Trophoblast cell (in vitro differentiated cells and primary cell): Measurements from ENCODE around the gene PTGIS.

ENCODE experiments used
- DNase-seq, 2 donors: peaks; one replicate each; pipeline ENCODE4 v3.0.0-alpha.2; 2016
- H2AFZ ChIP-seq: 2 replicates; pipeline ENCODE4 v1.6.1; 2013; ENCODE audit warnings: low read length, moderate library complexity, mild to moderate bottlenecking; ENCODE audit not compliant: insufficient read depth, poor library complexity
- H2AK5ac ChIP-seq: 2 replicates; pipeline ENCODE4 v1.6.1; 2013; ENCODE audit warnings: mild to moderate bottlenecking, low read length
- H2BK120ac ChIP-seq: 2 replicates; pipeline ENCODE4 v1.6.1; 2013; ENCODE audit warnings: low read length, mild to moderate bottlenecking, moderate library complexity; ENCODE audit not compliant: insufficient read depth, poor library complexity
- H2BK12ac ChIP-seq: 2 replicates; pipeline ENCODE4 v1.6.1; 2013; ENCODE audit warnings: mild to moderate bottlenecking, low read length, moderate library complexity
- H2BK5ac ChIP-seq: 2 replicates; pipeline ENCODE4 v1.6.1; 2013; ENCODE audit warnings: low read length, low read depth, moderate library complexity, mild to moderate bottlenecking; ENCODE audit not compliant: poor library complexity
- H3K14ac ChIP-seq: 2 replicates; pipeline ENCODE4 v1.6.1; 2013; ENCODE audit warnings: mild to moderate bottlenecking, low read length
- H3K18ac ChIP-seq: 2 replicates; pipeline ENCODE4 v1.6.1; 2013; ENCODE audit warnings: mild to moderate bottlenecking, low read length
- H3K23ac ChIP-seq: 2 replicates; pipeline ENCODE4 v1.6.1; 2013; ENCODE audit warnings: low read length
- H3K27ac ChIP-seq: 2 replicates; pipeline ENCODE4 v1.5.1; 2013; ENCODE audit warnings: low read depth, mild to moderate bottlenecking, inconsistent platforms, low read length, moderate library complexity
- H3K27me3 ChIP-seq: 2 replicates; pipeline ENCODE4 v1.6.1; 2013; ENCODE audit warnings: inconsistent platforms, mild to moderate bottlenecking, low read length, moderate library complexity; ENCODE audit not compliant: insufficient read depth
- H3K36me3 ChIP-seq, 2 experiments: 1 replicate in 1 of 2; 2 replicates in 1 of 2; pipeline ENCODE4 v1.6.1; 2013; ENCODE audit warnings: low read length in 2 of 2, mild to moderate bottlenecking in 2 of 2, moderate library complexity in 1 of 2; ENCODE audit not compliant: insufficient read depth in 2 of 2, control insufficient read depth in 1 of 2
- H3K4ac ChIP-seq: 2 replicates; pipeline ENCODE4 v1.6.1; 2013; ENCODE audit warnings: low read depth, mild to moderate bottlenecking, low read length, moderate library complexity
- H3K4me1 ChIP-seq, 2 experiments: 1 replicate in 1 of 2; 2 replicates in 1 of 2; pipeline ENCODE4 v1.6.1; 2013; ENCODE audit warnings: low read length in 2 of 2, mild to moderate bottlenecking in 2 of 2, moderate library complexity in 1 of 2; ENCODE audit not compliant: insufficient read depth in 2 of 2, control insufficient read depth in 1 of 2
- H3K4me2 ChIP-seq: 2 replicates; pipeline ENCODE4 v1.6.1; 2013; ENCODE audit warnings: inconsistent platforms, mild to moderate bottlenecking, low read length, moderate library complexity
- H3K4me3 ChIP-seq: 2 replicates; pipeline ENCODE4 v1.5.1; 2013; ENCODE audit warnings: mild to moderate bottlenecking, low read depth, low read length, inconsistent platforms
- H3K79me1 ChIP-seq: one replicate; pipeline ENCODE4 v1.6.1; 2013; ENCODE audit warnings: low read length
- H3K79me2 ChIP-seq: 2 replicates; pipeline ENCODE4 v1.6.1; 2013; ENCODE audit warnings: low read length, mild to moderate bottlenecking; ENCODE audit not compliant: control insufficient read depth, insufficient read depth, poor library complexity
- H3K9ac ChIP-seq: 2 replicates; pipeline ENCODE4 v1.6.1; 2013; ENCODE audit warnings: mild to moderate bottlenecking, low read length
- H3K9me3 ChIP-seq: 2 replicates; pipeline ENCODE4 v1.6.1; 2013; ENCODE audit warnings: low read depth, mild to moderate bottlenecking, control low read depth, inconsistent platforms, low read length; ENCODE audit not compliant: insufficient read depth
- H4K12ac ChIP-seq: 2 replicates; pipeline ENCODE4 v1.6.1; 2013; ENCODE audit warnings: low read depth, mild to moderate bottlenecking, low read length, moderate library complexity
- H4K8ac ChIP-seq: 2 replicates; pipeline ENCODE4 v1.6.1; 2013; ENCODE audit warnings: low read depth, mild to moderate bottlenecking, low read length, moderate library complexity
- H4K91ac ChIP-seq: one replicate; pipeline ENCODE4 v1.6.1; 2013; ENCODE audit warnings: low read depth, mild to moderate bottlenecking, low read length, moderate library complexity
- WGBS: extraction: QIAGEN DNeasy Blood & Tissue Kit; methylation state at CpG from one replicate; pipeline ENCODE4 v1.1.7; 2013; ENCODE audit warnings: missing lambda C conversion rate; ENCODE audit not compliant: insufficient read length, insufficient coverage; ENCODE audit errors: extremely low coverage; 5-methylcytosine and 5-hydroxymethylcytosine counted together

Gene PTGIS

DNA sequence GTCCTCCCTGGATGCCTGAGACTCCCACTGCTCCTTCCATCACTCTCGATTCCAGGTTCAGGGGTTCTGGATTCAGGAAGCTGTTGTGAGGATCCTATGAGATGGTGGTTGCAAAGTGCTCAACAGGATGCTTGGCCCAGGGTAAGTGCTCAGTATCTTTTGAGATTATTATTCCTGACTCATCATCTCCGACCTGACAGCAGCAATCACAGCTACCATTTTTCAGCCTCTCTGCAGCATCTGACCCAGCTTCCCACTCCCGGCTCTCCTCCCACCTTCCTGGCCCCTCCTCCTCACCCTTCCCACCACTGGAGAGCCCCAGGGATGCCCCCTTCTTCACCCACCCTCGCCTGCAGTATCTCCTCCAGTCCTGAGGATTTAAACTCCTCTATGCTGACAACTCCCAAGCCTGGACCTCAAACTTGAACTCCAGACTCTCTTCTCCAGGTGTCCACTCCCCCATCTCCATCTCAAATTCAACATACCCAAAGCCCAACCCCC, 48.7 kb downstream of the PTGIS start:
- H3K4me2 ChIP-seq: no peak overlapping the region
- no peak overlapping the region for H2BK5ac ChIP-seq
- WGBS: no CpG with 5 or more reads among the region's 4 CpGs
- H3K9ac ChIP-seq: no peak overlapping the region
- H3K27ac ChIP-seq: no peak overlapping the region
- H3K27me3 ChIP-seq: no peaks in the 10 kb centered on the region
- H3K14ac ChIP-seq: no peak overlapping the region
- H3K4me3 ChIP-seq: no peak overlapping the region
- no peak overlapping the region for H2BK120ac ChIP-seq
- no peak overlapping the region for H2AK5ac ChIP-seq
- H2AFZ ChIP-seq: no peak overlapping the region
- no peak overlapping the region for H3K23ac ChIP-seq
- no peaks in the 10 kb centered on the region for H3K79me1 ChIP-seq
- H3K4ac ChIP-seq: no peak overlapping the region
- no peak overlapping the region for H3K18ac ChIP-seq
- H4K8ac ChIP-seq: no peak overlapping the region
- H4K12ac ChIP-seq: no peak overlapping the region
- H3K4me1 ChIP-seq: no peaks in the 10 kb centered on the region
- no peaks in the 10 kb centered on the region for H3K79me2 ChIP-seq
- H3K9me3 ChIP-seq: peaks cover 6% of the 10 kb centered on the region
- no peak overlapping the region for H4K91ac ChIP-seq
- no peak for DNase-seq
- H3K36me3 ChIP-seq: peaks cover 0 to 5% of the 10 kb centered on the region in 2 experiments
- no peak overlapping the region for H2BK12ac ChIP-seq

DNA sequence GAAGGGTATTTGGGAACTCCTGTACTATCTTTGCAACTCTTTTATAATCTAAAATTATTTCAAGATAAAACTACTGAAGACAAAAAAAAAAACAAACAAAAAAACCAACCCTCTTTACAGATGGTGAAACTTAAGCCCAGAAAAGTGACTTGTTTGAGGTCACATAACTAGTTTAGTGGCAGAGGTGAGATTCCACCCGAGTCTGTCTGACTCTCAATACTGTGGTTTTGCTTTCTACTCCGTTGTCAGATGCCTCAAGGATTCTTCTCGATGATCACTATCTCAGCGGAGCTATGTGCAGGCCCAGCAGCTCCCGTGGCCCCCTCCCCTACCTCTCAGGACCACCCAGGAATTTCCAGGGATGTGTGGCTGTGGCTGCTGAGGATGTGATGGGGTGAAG, 49.4 kb downstream of the PTGIS start:
- no peaks in the 10 kb centered on the region for H3K4me1 ChIP-seq
- no peak overlapping the region for H3K14ac ChIP-seq
- no peak overlapping the region for H2BK5ac ChIP-seq
- H2AK5ac ChIP-seq: no peak overlapping the region
- H3K9me3 ChIP-seq: no peaks in the 10 kb centered on the region
- H2BK12ac ChIP-seq: no peak overlapping the region
- no peak for DNase-seq
- H3K79me1 ChIP-seq: no peaks in the 10 kb centered on the region
- no peaks in the 10 kb centered on the region for H3K79me2 ChIP-seq
- H3K4ac ChIP-seq: no peak overlapping the region
- WGBS: no CpG with 5 or more reads among the region's 5 CpGs
- no peak overlapping the region for H3K23ac ChIP-seq
- no peak overlapping the region for H4K8ac ChIP-seq
- no peak overlapping the region for H3K4me3 ChIP-seq
- no peaks in the 10 kb centered on the region for H3K27me3 ChIP-seq
- H3K27ac ChIP-seq: no peak overlapping the region
- H3K9ac ChIP-seq: no peak overlapping the region
- no peak overlapping the region for H4K12ac ChIP-seq
- H2AFZ ChIP-seq: no peak overlapping the region
- no peak overlapping the region for H3K18ac ChIP-seq
- H2BK120ac ChIP-seq: no peak overlapping the region
- H3K4me2 ChIP-seq: no peak overlapping the region
- H4K91ac ChIP-seq: no peak overlapping the region
- no peaks in the 10 kb centered on the region for H3K36me3 ChIP-seq

GRCh38 chr20:49517805-49518100, 50.2 kb downstream of the PTGIS start:
- Histone ChIP-seq H3K27me3 (no peaks in the 10 kb centered on the region), H3K79me1 (no peaks in the 10 kb centered on the region), H2BK5ac (no peak overlapping the region), H3K27ac (no peak overlapping the region), H3K14ac (no peak overlapping the region), H3K4me3 (no peak overlapping the region), H2AK5ac (no peak overlapping the region), H4K8ac (no peak overlapping the region), H3K9ac (no peak overlapping the region), H3K23ac (no peak overlapping the region), H2AFZ (no peak overlapping the region), H3K79me2 (no peaks in the 10 kb centered on the region), H3K4ac (no peak overlapping the region), H3K4me2 (no peak overlapping the region), H3K18ac (no peak overlapping the region), H4K12ac (no peak overlapping the region), H3K36me3 (no peaks in the 10 kb centered on the region), H2BK12ac (no peak overlapping the region), H4K91ac (no peak overlapping the region), H2BK120ac (no peak overlapping the region), H3K4me1 (no peaks in the 10 kb centered on the region), H3K9me3 (no peaks in the 10 kb centered on the region)
- no peak for DNase-seq
- no CpG with 5 or more reads among the region's 4 CpGs for WGBS

DNA sequence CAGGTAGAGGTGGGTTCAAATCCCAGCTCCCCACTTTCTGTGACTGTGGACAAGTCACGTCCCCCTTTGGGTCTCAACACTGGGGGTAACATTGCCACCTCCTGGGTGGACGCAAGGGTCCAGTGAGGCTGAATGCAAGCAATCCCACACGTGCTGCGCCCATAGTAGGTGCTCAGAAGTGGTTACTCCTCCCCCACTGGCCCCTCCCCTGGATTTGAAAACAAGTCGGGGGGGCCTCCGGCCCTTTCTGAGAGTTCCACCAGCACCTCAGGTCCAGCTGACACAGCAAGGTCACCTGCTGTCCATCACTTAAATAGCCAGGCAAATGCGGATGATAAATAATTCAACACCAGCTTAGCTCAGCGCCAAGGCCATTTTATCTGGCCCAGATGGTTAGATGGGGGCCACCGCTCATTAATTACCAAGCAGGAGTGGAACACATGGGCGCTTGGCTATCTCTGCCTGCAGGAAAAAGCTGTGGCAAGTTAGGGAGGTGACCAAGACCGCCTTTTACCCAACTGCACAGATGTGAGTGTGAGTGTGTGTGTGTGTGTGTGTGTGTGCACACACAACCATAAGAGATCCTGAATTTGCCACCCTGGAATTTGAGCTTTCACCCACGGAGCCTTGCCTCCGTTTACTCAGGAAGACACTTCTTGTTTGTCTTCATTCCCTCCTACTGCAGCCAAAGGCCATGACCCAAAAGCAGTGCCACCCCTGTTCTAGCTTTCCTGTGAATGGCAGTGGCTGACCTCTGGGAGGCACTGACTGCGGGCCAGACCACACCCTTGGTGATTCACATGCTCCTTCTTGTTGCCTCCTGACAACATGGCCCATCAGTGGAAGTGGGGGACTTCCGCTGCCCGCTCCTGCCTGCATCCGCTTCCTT, 50.8 kb downstream of the PTGIS start:
- Histone ChIP-seq H3K9me3 (no peaks in the 10 kb centered on the region), H3K14ac (no peak overlapping the region), H3K79me1 (no peaks in the 10 kb centered on the region), H4K12ac (no peak overlapping the region), H4K8ac (no peak overlapping the region), H3K9ac (no peak overlapping the region), H3K4me1 (no peaks in the 10 kb centered on the region), H3K4ac (no peak overlapping the region), H4K91ac (no peak overlapping the region), H3K18ac (no peak overlapping the region), H3K4me2 (no peak overlapping the region), H2AFZ (no peak overlapping the region), H2BK12ac (no peak overlapping the region), H3K23ac (no peak overlapping the region), H2BK5ac (no peak overlapping the region), H3K27me3 (no peaks in the 10 kb centered on the region), H2AK5ac (no peak overlapping the region), H3K36me3 (no peaks in the 10 kb centered on the region), H3K4me3 (no peak overlapping the region), H2BK120ac (no peak overlapping the region), H3K27ac (no peak overlapping the region), H3K79me2 (no peaks in the 10 kb centered on the region)
- no CpG with 5 or more reads among the region's 17 CpGs for WGBS
- no peak for DNase-seq
